CD4-positive, alpha-beta T cell treated with Interferon gamma for 1 hour (primary cell): ENCODE data around the gene CST8.
"Not testable (repeated sequence)": the region's sequence is repeated elsewhere in the genome, so short reads cannot be mapped to it uniquely, and the experiment has no call there.

Experiments
- DNase-seq: peaks from one replicate; pipeline ENCODE4 v3.0.0-alpha.2; 2020

CST8 gene, protein sequence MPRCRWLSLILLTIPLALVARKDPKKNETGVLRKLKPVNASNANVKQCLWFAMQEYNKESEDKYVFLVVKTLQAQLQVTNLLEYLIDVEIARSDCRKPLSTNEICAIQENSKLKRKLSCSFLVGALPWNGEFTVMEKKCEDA

DNA sequence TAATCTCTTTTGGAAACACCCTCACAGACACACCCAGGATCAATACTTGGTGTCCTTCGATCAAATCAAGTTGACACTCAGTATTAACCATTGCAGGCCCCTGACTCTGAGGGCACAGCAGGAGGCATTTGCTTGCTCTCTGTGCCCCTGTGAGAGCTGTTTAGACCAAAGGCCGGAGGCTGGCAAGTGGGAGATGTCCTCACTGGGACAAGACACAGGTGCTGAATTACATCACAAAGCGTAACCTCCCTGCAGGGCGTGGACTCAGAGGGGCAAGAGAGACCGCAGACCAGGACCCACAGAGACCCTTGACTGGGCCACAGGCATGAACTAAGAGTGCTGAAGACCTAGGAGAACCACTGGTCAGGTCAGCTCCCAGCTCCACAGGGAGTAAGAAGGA lies at the start of gene CST8:
Gene CST8, plus strand, starts transcription at position 301 of the 400 bp plus-strand sequence. CDS start 551 bp downstream, outside the sequence.
- DNase-seq: no peak

DNA sequence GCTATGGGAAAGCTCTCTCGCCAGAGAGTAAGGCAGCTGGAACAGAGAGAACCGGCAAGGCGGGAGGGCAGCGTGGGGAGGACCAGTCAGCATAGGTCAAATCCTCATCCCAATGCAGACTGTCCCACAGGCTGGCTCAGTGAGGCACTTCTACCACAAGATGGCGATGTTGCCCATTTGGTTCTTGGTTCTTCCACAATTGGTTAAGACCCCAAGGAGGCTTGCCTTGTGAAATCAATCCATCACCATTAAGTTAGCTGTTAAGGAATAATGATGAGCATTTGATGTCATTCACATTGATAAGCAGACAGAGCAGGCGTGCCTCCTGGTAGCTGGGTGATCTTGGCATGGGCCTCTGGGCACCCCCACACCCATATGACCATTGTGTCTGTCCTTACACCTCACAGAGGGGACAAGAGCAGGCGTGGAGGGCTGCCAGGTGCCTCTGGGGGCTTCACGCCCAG lies 49.0 kb upstream of the CST8 start:
- DNase-seq: peak; percentile 51

DNA sequence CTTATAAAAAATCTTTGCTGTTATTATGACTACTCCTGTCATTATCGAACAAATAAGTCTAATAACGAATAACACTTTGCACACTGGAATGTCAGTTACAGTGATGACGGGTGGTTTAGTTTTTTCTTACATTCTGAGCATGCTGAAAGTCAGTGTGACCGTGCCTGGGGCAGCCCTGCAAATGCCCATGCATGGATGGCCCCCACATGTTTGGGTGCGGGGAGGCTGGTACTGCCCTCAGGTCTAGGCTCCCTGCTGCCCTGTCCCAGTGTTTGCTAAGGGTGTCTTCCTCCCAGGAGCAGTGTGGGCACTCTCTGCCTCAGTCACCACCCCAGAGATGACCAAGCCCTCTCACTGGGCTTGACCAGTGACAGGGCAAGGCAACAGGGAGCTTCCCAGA lies 48.5 kb upstream of the CST8 start:
- no peak for DNase-seq

DNA sequence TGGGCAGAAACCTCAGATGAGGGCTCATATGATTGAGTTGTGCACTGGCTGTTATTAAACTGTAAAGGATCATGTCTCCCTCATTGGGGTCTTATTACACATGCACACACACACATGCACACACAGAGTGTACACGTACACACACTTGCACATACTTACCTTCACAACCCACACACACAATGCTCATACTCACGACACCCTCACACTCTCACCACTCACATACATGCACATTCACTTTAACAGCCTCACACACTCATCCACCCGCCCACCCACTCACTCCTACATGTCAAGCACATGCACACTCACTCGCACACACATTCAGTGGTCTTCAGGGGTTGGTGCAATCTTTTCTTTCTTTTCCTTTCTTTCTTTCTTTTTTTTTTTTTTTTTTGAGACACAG lies 46.1 kb upstream of the CST8 start:
- DNase-seq: no peak

DNA sequence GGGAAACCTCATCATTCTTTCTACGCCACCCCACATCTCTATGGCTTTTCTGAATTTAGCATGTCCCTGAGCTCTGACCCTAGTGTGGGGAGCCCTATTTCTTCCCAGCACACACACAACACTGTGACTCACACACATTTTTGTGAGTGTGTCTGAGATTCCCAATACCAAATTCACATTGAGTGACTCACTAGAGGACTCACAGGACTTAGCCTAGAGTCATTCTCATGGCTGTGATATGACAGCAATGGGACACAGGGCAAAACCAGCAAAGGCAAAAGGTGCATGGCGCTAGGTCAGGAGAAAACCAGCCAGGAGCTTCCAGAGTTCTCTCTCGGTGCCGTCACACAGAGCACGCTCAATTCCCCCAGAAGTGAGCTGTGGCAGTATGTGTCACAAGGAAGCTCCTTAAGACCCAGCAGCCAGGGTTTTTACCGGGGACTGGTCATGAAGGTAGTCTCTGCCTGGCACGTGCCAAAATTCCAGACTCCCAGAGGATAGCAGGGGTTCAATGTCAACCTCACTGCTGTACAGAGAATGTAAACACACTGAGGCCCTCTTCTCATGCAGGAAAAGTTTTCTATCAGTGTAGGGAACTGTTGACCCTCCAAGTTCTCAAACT lies 45.2 kb upstream of the CST8 start:
- no peak for DNase-seq

DNA sequence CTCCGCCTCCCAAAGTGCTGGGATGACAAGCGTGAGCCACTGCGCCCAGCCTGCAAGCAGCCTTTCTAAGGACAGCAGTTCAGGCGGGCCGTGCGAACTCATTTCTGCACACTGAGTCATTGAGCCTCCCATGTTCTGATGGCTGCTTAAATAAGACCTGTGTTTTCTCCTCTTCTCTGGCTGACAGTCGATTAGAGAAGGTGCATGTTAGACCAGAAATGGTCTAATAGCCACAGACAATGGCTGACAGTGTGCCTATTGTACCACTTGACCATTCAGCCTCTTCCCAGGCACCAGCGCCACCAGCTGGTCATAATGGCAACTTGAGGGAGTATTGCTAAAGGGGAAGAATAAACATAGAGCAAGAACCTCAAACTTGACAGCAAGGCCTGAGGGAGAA lies 44.4 kb upstream of the CST8 start:
- DNase-seq: peak; percentile 7

DNA sequence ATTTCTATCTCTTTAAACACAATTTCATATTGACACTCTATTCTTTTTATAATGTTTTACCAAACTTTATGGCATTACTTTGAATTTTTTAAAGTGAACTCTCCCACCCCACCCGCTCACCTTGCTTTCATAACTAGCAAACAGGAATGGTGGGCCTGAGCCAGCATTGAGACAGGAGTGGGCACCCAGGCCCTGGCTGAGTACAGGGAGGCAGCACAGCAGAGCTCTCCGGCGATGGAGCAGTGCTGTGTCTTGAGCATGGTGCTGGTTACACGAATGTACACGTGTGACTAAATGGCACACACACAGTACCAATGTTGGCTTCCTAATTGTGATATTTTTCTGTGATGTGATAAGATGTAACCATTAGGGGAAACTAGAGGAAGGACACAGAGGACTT lies 42.8 kb upstream of the CST8 start:
- no peak for DNase-seq

DNA sequence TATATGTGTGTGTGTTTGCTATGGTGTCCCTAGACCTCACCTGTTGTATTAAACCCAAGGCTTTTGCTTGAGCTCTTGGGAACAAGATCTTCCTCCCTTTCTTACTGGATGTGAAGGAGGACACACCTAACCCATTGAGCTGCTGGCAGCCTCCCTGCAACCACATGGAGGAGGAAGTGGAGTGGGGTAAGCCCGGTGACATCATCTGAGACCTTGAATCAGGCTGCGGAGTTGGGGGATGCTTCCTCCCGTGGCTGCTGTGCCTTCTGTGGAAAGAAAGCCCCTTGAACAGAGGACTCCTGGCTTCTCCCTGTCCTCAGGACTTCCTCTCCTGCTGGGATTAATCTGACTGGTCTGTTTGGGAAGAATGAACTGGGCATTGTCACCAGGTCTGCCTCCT lies 41.5 kb upstream of the CST8 start:
- DNase-seq: no peak

DNA sequence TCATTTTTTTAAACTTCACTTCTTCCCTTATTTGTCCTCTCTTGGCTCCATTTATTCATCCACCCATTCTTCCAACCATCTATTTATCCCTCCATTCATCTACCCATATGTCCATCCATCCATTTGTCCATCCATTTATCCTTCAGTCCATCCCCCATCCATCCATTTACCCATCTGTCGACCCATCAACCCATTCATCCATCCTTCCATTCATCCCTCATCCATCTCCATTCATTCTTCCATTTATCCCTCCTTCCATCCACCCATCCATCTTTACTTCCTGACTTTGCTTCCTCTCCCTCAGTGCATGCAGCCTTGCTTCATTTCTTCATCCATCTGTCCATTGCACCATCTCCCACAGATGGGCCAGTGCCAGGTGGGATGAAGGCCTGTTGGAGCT lies 40.0 kb upstream of the CST8 start:
- no peak for DNase-seq

DNA sequence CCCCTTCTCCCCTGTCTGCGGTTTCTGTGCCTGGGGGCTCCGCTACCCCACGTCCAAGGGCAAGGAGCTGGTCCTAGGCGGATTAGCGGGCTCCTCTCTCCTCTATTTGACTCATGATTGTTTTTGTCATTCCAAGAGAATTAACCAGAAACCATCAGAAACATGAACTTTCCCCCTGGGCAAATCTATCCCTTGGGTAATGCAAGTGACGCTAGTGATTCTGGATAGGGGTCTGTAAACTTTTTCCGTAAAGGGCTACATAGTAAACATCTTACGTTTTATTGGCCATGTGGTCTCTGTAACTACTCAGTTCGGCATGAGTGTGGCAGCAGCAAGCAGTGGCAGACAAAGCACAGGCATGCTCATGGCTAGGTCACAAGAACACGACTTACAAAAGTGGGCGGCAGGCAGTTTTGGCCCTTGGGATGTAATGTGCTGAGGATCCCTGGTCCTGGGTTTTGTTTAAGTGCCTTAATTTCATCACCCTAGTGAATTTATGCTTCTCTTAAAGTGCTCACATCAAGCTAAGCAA lies 38.9 kb upstream of the CST8 start:
- DNase-seq: no peak

DNA sequence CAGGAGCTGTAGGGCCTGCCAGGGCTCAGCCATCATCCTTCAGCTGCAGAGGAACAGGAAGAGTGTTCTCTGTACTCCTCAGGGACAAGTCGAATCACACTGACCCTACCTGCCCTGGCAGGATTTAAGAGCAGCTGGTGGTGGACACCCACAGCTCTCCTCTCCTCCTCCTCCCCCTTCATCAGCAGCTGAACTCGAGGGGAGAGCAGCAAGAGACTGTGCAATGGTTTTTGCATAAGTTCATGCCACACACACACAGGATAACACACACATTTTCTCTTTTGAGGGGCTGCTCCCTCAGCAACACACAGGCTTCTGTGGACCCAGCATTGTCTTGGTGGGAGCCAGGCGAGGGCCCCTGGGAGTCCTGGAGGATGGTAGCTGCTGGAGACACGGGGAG lies 38.1 kb upstream of the CST8 start, which contains the start of gene CST11:
Gene CST11, minus strand, starts transcription at position 101 of the 400 bp plus-strand sequence. Its CDS starts 65 bp downstream, at position 36.
- DNase-seq: no peak

DNA sequence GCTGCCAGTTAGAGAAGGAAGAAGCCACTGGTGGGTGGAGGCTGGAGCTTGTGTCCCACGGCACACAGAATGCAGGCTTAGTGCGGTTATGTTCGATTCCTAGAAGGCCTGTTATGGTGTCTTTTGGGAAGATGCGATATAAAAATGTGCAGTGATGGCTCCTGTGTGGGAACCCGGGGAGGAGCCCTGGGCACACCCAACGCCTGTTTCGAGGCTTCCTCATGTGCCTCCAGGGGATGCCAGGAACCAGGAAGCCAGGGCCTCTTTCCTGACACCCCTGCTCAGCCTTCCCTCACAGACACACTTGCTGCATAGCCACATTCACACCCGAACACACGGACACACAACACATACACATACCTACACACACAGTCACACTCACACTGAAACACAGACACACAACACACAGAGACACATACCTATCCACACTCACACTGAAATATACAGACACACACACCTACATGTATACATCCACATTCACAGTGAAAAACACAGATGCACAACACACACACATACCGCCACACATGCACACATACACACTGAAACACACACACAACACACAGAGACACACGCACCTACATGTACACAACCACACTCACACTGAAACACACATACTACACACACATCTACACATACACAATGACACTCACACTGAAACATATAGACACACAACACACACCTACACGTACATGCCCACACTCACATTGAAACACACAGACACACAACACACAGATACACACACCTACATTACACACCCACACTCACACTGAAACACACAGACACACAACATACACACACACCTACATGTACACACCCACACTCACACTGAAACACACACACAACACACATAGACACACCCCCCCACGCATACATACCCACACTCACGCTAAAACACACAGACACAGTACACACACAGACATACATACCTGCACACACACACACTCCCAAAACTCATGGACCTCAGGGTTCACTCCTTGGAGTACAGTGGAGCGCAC lies 37.1 kb upstream of the CST8 start:
- no peak for DNase-seq

DNA sequence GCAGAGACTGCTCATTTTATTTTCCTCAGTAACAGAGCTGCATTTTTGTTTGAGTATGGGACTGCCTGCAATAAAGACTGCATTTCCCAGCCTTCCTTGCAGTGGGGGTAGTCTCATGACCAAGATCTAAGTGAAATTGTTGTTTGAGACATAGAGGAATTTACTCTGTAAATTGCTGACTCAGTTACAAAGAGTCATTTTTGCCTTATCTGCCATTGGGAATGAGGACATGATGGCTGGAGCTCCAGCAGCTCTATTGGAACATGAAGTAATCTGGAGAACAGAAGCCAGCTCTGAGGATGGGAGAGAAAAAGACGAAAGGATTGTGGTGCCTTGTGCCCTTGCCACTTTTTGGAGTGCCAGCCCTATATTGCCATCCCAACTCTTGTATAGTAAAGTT lies 36.1 kb upstream of the CST8 start:
- no peak for DNase-seq

DNA sequence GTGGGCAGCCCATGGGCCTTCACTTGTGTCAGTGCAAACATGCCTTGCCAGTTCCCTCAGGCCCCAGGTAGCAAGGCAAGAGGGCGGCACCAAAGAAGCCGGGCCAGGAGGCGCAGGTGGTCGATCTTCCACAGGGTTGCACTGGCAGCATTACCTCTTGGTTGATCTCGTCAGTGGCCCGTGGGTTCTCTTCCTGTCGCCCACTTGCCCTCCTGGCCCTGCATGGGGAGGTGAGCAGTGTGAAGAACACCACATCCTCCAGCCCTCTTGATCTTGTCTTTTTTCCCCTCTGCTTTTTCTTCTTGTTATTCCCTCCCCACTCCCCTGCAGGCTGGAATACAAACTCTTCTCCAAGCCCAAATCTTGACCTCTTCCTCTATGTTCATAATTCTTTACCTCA lies 35.3 kb upstream of the CST8 start:
- no peak for DNase-seq

DNA sequence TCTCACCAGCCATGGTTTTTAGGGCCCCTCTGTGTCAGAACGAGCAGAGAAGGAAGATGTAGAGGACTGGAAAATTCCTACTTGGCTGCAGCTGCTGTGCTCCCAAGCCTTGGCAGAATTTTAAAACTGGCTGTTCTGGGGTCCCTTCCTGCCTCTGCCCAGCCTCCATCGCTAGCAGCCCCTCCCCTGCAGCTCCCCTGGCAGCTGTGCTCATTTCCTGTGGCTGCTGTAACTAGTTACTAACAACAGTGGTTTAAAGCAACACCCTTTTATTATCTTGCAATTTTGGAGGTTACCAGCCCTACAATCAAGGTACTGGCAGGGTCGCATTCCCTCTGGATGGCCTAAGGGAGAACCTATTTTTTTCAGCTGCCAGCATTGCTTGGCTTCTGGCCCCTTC lies 34.5 kb upstream of the CST8 start:
- peak; percentile 21 for DNase-seq

DNA sequence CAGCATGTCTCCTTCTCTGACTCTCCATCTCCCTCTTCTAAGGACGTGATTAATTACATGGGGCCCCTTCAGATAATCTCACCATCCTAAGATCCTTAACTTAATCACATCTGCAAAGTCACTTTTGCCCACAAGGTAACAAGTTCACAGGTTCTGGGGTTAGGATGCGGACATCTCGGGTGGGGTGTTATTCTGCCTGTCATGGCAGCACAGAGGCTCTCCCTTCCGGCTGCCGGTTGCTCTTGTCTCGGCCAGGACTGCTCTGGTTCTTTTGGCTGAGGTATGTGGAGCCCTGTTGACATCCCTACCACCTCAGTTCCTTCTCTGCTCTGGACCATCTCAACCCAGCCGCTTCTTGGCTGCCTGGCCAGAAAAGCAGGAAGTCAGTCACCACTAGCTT lies 34.0 kb upstream of the CST8 start:
- DNase-seq: no peak

DNA sequence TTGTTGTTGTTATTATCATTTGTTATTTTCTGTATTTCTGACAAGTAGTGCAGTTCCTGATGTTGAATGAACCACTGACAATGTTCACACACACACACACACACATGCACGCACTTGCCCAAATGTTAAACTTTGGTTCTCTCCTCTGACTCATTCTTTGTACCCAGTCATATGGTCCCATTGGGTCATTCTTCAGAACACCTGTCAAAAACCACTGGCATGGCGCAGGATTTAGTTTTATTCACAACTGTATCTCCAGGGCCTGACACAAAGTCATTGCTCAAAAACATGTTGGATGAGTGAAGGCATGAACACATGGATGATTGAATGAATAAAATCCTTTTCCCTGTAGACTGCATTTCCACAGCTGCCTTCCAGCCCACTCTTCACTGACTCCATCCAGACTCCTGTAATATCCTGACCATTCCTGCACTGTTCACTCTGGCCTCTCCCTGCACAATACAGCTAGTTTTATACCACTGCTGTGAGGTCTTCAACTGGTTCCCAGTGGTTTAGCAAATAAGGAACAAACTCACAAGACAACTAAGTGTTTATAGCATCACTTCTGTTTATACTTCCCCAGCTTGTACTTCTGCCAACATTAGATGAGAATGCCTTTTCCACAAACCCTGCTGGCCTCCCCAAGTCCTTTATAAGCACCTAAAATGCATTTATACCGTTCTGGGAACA lies 31.3 kb upstream of the CST8 start:
- DNase-seq: no peak

DNA sequence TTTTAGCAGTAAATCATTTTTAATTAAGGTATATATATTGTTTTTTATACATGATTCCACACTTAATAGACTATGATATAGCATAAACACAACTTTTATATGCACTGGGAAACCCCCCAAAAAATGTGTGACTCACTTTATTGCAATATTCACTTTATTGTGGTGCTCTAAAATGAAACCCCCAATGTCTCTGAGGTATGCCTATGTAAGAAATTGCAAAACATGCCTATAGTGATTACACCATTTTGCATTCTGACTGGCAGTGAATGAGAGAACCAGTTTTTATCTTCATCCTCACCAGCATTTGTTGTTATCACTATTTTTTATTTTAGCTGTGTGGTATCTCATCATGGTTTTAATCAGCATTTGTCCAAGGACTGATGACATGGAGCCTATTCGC lies 29.7 kb upstream of the CST8 start:
- DNase-seq: no peak

DNA sequence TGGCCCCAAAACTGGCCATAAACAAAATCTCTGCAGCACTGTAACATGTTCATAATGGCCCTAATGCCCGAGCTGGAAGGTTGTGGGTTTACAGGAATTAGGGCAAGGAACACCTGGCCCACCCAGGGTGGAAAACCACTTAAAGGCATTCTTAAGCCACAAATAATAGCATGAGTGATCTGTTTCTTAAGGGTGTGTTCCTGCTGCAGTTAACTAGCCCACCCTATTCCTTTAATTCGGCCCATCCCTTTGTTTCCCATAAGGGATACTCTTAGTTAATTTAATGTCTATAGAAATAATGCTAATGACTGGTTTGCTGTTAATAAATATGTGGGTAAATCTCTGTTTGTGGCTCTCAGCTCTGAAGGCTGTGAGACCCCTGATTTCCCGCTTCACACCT lies 24.0 kb upstream of the CST8 start:
- DNase-seq: not testable (repeated sequence)

DNA sequence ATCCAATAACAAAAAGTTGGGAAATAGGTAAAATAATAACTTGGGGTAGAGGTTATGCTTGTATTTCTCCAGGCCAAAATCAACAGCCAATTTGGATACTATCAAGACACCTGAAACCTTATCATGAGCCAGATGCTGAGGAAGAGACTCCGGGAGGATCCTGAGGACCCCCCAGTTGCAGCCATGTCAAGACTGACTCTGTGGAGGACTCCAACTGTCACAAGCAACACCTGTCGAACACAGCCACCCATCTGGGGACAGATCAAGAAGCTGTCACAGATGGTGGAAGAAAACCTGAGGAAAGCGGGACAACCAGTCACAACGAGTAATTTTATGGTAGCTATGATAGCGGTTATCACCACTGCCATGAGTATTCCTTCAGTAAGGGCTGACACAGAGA lies 18.6 kb upstream of the CST8 start:
- not testable (repeated sequence) for DNase-seq

DNA sequence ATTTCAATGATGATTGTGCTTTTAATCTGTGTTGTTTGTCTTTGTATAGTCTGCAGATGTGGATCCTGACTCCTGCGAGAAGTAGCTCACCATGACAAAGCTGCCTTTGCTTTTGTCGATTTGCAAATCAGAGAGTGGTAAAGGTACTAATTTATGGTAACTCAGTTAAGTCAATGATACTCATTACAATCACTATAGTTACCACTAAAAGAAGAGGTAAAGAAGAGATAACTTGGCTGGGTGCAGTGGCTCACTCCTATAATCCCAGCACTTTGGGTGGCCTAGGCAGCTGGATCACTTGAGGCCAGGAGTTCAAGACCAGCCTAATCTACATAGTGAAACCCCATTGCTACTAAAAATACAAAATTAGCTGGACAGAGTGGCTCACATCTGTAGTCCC lies 17.6 kb upstream of the CST8 start:
- not testable (repeated sequence) for DNase-seq

DNA sequence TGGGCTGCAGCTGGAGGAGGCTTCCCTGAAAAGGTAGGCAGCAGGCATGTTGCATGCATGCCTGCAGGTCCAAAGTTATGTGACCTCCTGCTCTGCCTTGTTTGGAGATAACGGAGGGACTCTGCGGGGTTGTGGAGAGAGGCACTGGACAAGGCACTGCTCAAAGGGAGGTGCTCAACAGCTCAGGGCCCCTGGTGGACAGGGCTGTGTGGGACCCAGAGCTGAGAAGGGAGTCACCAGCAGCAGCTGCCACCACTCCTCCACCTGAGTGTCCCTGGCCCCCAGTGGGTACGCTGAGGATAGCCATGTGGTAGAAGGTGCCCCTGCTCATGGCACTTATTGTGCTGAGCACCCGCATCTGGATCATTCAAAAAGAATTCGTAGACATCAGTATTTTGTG lies 15.5 kb upstream of the CST8 start:
- no peak for DNase-seq
